Camera-type eye (tissue), 1 donor: ENCODE results near the gene MED9. TPM values are rescaled to one million over a fixed set of nuclear protein-coding genes. Genes with fewer than 3 reads are reported as not detected.

Source experiments
- total RNA-seq: library from RNA; depleted of rRNA; stranded (reverse); fragments of >200 nt; gene quantifications from one replicate; pipeline ENCODE4 v1.2.3, GENCODE V29; 2014

MED9 gene
- 26.4 TPM for total RNA-seq

GRCh38 chr17:17476865-17477467 is at the start of gene MED9:
Gene MED9, plus strand, starts transcription at chr17:17477000. Its CDS starts 42 bp downstream, at chr17:17477042.

DNA sequence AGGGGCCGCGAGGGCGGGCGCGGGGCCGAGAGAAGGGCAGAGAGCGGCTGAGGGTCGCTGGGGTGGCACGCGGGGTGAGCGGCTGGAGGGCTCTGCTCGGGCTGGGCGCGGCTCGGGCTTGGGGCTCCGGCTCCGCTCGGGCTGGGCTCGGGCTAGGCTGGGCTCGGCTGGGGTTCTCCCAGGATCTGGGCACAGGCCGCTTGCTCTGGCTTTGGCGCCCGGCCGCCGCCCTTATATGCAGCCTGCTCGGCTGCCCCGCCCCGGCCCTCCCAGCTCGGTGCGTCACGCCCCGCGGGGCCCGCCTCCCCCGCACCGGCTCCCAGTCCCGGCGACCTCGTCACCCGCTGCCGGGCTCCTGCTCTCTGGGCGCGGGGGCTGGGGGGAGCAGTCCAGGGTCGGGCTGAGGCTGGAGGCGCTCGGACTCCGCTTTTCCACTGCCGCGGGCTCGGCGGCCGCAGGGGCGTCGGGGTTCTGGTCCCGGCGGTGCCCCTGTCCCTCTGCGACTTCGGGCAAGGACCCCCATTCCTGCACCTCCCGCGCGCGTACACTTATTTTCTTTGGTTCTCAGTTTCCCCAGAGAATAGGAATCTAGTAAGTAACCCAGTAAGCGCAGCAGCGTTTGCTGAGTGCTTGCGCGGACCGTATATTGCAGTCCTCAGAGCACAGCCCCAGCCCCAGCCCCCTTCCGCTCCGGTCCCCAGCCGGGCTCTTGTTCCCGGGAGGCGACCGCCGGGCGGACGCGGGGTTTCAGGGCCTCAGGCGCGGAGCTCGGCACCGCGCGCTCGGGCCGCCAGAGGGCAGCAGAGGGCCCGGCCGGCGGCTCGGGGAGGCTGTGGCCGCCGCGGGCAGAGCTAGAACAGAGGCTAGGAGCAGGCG is 19.6 kb downstream of the MED9 start, which contains the start of gene RASD1:
TSS of gene RASD1 (minus strand) at position 207 of the 876 bp plus-strand sequence. CDS start 214 bp downstream, outside the sequence.

Other genes with a start within 250 kb of the MED9 start
- 97.0 TPM for gene FLCN, start 239.8 kb upstream of the MED9 start, total RNA-seq
- 77.8 TPM for gene COPS3, start 195.8 kb upstream of the MED9 start, total RNA-seq
- gene NT5M, start 173.6 kb upstream of the MED9 start, total RNA-seq, result 3.6 TPM
- gene RASD1, start 19.4 kb downstream of the MED9 start, total RNA-seq, result 66.0 TPM
- 33.4 TPM for gene PEMT, start 114.7 kb downstream of the MED9 start, total RNA-seq
- gene RAI1, start 204.5 kb downstream of the MED9 start, total RNA-seq, result 37.6 TPM